Cardiac muscle cell (in vitro differentiated cells and primary cell): ENCODE data around the gene PTPN14. TPM values are rescaled to one million over a fixed set of nuclear protein-coding genes. Genes with fewer than 3 reads are reported as not detected.

Experiments used
- DNase-seq, 2 donors: peaks; one replicate each; pipeline versions ENCODE4 v3.0.0 to v3.0.0-alpha.2; 2010 to 2017; ENCODE audit warnings: low read depth in 1 of 2, low spot score in 1 of 2
- H3K27ac ChIP-seq: fragments of 200-600 bp; sonication (generic); 2 replicates; pipeline ENCODE4 v1.5.1; 2016
- H3K27me3 ChIP-seq: fragments of 200-600 bp; sonication (generic); 2 replicates; pipeline ENCODE4 v1.6.0; 2016; ENCODE audit warnings: control low read depth
- H3K36me3 ChIP-seq: fragments of 200-600 bp; sonication (generic); 2 replicates; pipeline ENCODE4 v1.5.1; 2016; ENCODE audit warnings: control low read depth
- H3K4me1 ChIP-seq: fragments of 200-600 bp; sonication (generic); 2 replicates; pipeline ENCODE4 v1.8.1; 2017; ENCODE audit warnings: low read depth, mild to moderate bottlenecking, mixed run types
- H3K4me3 ChIP-seq: fragments of 200-600 bp; sonication (generic); 2 replicates; pipeline ENCODE4 v1.5.1; 2016; ENCODE audit warnings: mild to moderate bottlenecking
- H3K9me3 ChIP-seq: fragments of 200-600 bp; sonication (generic); 2 replicates; pipeline ENCODE4 v1.5.1; 2017; ENCODE audit warnings: low read depth, mild to moderate bottlenecking, control low read depth
- polyA plus RNA-seq: library from polyadenylated mRNA; unstranded; fragments of >200 nt; fragmentation: Nextera tagmentation; extraction: Ambion mirVana; gene quantifications from 2 replicates; pipeline ENCODE4 v1.2.1, GENCODE V29; 2016
- total RNA-seq: library from RNA; depleted of rRNA; stranded (reverse); fragments of >200 nt; gene quantifications from 2 replicates; pipeline ENCODE4 v1.2.3, GENCODE V29; 2016
- TF ChIP-seq, protein P1 (sequence below): IDR thresholded peaks from 2 replicates; pipeline ENCODE4 v1.5.1; 2012; ENCODE audit warnings: low read depth, mild to moderate bottlenecking, low read length

Gene PTPN14
- total and polyA plus RNA-seq, 2 experiments from 2014 or later = 4.6 to 5.4 TPM

GRCh38 chr1:214566158-214567104 is 15.0 kb upstream of the PTPN14 start:
- H3K4me1 ChIP-seq = no peaks in the 10 kb centered on the region
- H3K9me3 ChIP-seq = no peaks in the 10 kb centered on the region
- H3K4me3 ChIP-seq = no peak overlapping the region
- no peaks in the 10 kb centered on the region for H3K36me3 ChIP-seq
- H3K27ac ChIP-seq = no peak overlapping the region
- H3K27me3 ChIP-seq = no peaks in the 10 kb centered on the region
- TF ChIP-seq, protein P1, sequence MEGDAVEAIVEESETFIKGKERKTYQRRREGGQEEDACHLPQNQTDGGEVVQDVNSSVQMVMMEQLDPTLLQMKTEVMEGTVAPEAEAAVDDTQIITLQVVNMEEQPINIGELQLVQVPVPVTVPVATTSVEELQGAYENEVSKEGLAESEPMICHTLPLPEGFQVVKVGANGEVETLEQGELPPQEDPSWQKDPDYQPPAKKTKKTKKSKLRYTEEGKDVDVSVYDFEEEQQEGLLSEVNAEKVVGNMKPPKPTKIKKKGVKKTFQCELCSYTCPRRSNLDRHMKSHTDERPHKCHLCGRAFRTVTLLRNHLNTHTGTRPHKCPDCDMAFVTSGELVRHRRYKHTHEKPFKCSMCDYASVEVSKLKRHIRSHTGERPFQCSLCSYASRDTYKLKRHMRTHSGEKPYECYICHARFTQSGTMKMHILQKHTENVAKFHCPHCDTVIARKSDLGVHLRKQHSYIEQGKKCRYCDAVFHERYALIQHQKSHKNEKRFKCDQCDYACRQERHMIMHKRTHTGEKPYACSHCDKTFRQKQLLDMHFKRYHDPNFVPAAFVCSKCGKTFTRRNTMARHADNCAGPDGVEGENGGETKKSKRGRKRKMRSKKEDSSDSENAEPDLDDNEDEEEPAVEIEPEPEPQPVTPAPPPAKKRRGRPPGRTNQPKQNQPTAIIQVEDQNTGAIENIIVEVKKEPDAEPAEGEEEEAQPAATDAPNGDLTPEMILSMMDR = no peak
- peak in 1 of 2 donors; percentile 57 for DNase-seq

GRCh38 chr1:214565310-214565709 is 13.9 kb upstream of the PTPN14 start:
- H3K4me1 ChIP-seq = no peaks in the 10 kb centered on the region
- H3K9me3 ChIP-seq = no peaks in the 10 kb centered on the region
- no peak for DNase-seq
- H3K27ac ChIP-seq = no peak overlapping the region
- TF ChIP-seq, protein P1 = no peak
- no peak overlapping the region for H3K4me3 ChIP-seq
- H3K36me3 ChIP-seq = no peaks in the 10 kb centered on the region
- H3K27me3 ChIP-seq = no peaks in the 10 kb centered on the region

DNA sequence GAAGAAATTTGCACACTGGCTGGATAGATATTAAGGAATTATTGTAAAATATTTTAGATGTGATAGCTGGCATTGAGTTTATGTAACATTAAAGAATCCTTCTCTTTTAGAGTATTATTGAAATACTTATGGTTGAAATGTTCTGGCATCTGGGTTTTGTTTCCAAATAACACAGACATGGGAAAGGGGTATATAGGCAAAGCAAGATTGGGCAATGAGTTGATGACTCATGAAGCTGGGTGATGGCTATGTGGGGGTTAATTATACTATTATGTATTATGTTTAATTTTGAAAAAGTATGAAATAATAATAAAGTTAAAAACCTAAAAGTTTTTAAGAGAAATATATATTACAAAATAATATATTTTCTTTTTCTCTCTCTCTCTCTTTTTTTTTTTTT is 12.5 kb upstream of the PTPN14 start:
- Histone ChIP-seq H3K4me3 (no peak overlapping the region), H3K27ac (no peak overlapping the region), H3K9me3 (no peaks in the 10 kb centered on the region), H3K36me3 (no peaks in the 10 kb centered on the region), H3K27me3 (no peaks in the 10 kb centered on the region), H3K4me1 (no peaks in the 10 kb centered on the region)
- TF ChIP-seq, protein P1 = no peak
- DNase-seq = peak in 1 of 2 donors; percentile 76

GRCh38 chr1:214557952-214558735 is 6.7 kb upstream of the PTPN14 start:
- Histone ChIP-seq H3K4me1 (no peaks in the 10 kb centered on the region), H3K9me3 (no peaks in the 10 kb centered on the region), H3K27me3 (no peaks in the 10 kb centered on the region), H3K27ac (no peak overlapping the region), H3K36me3 (no peaks in the 10 kb centered on the region), H3K4me3 (no peak overlapping the region)
- TF ChIP-seq, protein P1 = no peak
- peak in 1 of 2 donors; percentile 79 for DNase-seq

- Histone ChIP-seq H3K4me3 (no peak overlapping the region), H3K27ac (no peak overlapping the region)
- TF ChIP-seq, protein P1 = no peak
Measured at GRCh38 chr1:214553142-214553710, 1.8 kb upstream of the PTPN14 start.

More at GRCh38 chr1:214553142-214553710, 1.8 kb upstream of the PTPN14 start:
- H3K9me3 ChIP-seq = no peaks in the 10 kb centered on the region
- peaks cover 6% of the 10 kb centered on the region for H3K4me1 ChIP-seq
- no peak for DNase-seq
- H3K27me3 ChIP-seq = peaks cover 6% of the 10 kb centered on the region
- no peaks in the 10 kb centered on the region for H3K36me3 ChIP-seq
